Muscle of back (tissue), 11 donors: Measurements from ENCODE around the gene DNAJB6. TPM values are rescaled to one million over a fixed set of nuclear protein-coding genes. Genes with fewer than 3 reads are reported as not detected.
A peak's percentile ranks its signal among the peaks of the same experiment; 100 is the strongest.

ENCODE experiments used
- DNase-seq, 3 donors: peaks; one replicate each; pipeline versions ENCODE4 v3.0.0 to v3.0.0-alpha.2; 2013
- polyA plus RNA-seq, 10 donors: library from polyadenylated mRNA; unstranded; fragments of 120-200 nt; gene quantifications; one replicate each; pipeline ENCODE4 v1.2.1, GENCODE V29; 2013; ENCODE audit not compliant: insufficient read length in 10 of 10

Gene DNAJB6
- polyA plus RNA-seq, 10 donors: 109 to 147 (median 127) TPM

GRCh38 chr7:157426463-157427301 lies 89.9 kb downstream of the DNAJB6 start:
- DNase-seq: no peak

DNA sequence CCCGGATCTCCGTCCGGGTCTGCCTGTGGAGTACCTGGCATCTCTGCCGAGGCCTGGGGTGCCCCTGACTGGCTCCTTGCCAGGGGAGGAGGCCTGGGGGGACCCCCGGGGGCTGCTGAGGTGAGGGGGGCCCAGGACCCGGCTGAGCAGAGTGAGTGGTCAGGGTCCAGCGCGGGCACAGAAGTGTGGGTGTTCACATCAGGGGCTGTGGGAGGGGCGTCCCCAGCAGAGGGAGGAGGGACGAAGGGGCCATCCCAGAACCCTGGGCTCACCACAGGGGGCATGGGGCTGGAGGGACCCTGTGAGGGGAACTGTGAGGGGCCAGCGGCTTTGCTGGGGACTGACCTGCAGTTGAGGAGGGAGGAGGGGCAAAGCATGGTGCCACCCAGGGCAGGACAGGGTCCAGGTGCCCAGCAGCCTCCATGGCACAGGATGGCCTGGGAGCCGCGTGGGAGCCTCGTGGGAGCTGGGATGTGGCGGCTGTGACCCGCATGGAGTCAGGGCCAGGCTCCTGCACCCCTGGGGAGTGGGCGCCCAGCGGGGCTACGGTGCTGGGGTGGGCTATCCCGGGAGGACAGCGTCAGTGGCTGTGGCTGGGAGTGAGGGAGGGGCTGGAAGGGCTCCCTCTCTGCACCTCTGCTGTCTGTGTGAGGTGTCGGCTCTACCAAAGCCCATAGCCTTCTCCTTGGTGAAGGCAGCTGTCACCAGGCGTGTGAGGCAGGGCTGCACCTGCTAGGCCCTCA lies 91.2 kb downstream of the DNAJB6 start:
- DNase-seq: no peak

DNA sequence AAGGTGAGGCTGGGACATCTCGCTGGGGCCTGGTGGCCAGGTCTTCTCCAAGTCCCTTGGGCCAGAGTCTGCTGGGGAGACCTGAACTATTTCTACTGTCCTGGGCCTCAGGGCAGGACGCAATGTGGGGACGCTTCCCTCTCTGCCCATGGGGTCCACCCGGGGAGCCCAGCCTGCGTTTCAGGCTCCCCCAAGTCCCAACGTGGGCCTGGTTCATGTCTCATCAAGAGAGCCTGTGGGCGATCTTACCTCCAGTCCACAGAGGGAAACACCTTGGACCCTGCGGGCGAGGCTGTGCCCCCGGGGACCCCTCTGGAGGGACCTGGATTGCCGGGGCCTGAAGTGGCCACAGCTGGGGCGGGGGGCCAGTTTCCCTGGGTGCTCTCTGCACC lies 91.7 kb downstream of the DNAJB6 start:
- DNase-seq: no peak

DNA sequence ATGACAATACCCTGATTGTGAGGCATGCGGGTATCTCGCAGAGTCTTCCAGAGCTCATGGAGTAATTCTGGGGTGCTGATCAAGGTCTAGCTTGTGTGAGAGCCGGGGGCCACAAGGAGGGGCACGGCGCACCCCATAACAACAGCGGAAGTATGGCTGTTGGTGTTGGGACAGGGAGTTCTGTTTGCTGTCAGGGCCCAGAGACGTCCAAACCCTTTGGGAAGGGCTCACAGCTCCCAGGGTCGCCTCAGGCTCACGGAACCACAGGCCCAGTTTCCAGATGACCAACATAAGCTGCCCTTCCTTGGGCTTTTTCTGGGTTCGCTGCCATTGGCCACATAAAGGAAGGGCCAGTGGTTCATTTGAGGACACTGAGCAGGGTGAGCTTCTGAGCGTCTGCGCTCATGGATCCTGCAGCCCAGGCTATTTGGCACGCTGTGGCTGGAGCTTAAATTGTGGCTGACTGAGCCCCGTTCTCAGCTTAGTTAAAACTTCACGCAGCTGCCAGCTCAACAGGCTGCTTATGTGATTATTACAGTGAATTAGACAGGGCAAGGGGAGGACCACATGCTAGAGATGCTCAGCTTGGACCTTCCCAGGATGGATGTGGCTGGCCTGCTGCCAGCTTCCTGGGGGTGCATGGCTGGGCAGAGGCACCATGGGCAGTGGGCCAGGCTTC lies 92.3 kb downstream of the DNAJB6 start:
- DNase-seq: peak; percentile 20 to 49 (median 23)

DNA sequence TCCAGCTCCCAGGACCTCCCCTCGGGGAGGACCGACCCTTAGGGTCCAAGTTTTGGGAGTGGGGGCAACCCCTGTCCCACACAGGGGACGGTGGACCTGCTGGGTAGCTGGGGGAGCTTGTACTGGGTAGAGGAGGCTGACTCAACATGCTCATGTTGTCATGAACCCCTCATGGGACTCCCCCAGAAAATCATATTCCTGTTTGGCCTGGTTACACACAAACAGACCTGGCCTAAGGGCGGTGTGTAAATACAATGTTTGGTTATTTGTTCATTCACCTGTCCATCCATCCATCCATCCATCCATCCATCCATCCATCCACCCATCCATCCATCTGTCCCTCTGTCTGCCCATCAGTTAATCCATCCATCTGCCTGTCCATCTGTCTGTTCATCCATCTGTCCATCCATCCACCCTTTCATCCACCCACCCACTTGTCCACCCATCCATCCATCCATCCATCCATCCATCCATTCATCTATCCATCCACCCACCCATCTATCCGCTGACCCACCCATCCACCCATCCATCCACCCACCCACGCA lies 92.9 kb downstream of the DNAJB6 start:
- no peak for DNase-seq

DNA sequence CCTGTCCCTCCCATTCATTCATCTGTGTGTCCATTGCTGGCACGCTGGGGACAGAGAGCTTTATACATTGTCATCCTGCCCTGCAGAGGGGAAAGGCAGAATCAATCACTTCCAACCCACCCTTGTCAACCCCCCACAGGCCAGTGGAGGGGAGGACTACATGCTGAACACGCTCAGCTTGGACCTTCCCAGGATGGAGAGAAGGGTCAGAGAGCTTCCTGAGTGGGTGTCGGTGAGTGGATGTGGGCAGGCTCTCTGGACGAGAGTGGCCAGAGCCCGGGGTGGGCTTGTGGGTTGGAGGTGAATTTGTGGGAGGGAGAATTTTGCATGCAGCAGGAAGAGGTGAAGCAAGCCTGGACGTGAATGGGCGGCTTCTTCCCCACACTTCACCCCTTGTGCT lies 93.9 kb downstream of the DNAJB6 start:
- DNase-seq: no peak

DNA sequence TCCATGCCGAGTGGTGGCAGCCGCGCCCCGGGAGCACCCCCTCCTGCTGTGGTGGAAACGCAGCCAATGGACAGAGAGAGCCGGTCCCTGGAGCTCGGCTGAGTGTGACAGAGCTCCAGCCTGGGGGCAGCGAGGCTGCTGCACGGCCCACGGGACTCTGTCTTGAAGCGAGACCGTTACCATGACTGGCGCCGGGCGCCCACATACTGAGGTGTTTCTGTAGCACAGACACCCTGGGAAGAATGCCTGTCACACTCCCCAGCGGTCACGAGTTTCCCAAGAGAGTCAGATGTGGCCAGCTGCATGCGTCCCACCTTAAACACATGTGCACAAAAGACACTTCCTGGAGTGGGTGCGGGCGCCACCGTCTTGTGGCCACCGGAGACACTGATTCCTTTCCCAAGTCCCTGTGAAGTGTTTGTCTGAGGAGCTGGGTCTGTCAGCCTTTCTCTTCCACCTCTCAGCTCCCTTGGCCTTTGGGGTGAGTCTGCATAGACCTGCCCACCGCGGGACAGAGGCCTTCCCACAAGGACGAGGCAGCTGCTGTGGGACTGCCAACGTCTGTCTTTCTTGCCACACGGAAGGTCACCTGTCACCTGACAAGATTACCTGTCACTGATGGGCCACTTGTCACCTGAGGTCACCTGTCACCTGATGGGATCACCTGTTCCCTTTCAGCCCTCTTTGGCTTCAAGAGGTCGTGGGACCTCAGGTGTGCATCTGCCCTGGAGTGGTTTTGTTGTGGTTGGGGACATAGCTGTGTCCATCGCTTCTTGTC lies 94.6 kb downstream of the DNAJB6 start:
- DNase-seq: no peak

- DNase-seq: no peak
Observed at GRCh38 chr7:157431951-157432540, 95.2 kb downstream of the DNAJB6 start.

DNA sequence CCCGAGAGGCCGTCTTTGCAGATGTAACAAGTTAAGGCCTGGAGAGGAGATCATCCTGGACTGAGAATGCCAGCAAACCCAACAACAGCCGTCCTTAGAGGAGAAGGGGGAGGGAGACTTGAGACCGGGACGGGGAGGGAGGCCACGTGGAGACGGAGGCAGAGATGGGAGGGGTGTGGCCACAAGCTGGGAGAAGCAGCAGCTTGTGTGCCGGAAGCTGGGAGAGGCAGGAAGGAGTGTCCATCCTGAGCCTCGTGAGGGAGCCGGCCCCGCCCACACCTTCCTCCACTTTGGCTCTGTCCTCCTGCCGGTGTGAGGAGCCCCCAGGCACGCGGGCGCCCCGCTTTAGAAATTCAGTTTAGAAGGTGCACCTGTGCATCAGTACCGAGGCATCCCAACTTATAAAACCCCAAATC lies 95.7 kb downstream of the DNAJB6 start:
- DNase-seq: peak; percentile 21 to 52 (median 24)

DNA sequence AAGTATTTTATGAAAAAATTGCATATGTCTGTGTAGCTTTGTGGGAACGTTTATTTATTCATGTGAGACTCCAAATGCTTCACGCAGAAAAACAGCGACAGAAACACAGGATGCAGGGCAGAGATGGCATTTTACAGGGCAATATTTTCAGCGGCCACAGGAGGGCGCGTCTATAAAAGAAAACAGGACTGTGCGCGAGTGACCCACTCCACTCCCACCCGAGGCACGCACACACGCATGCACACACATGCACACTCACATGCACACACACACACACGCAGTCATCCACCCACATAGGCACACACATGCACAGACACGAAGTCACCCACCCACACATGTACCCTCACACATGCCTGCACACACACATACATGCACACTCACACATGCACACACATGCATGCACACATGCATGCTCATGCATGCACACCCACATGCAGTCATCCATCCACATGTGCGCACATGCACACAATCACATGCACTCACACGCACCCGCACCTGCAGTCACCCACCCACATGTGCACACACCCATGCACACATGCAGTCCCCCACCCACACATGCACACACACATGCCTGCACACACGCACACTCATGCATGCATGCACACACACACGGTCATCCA lies 96.3 kb downstream of the DNAJB6 start:
- peak; percentile 13 to 55 (median 22) for DNase-seq

GRCh38 chr7:157433628-157434027 lies 96.8 kb downstream of the DNAJB6 start:
- no peak for DNase-seq

DNA sequence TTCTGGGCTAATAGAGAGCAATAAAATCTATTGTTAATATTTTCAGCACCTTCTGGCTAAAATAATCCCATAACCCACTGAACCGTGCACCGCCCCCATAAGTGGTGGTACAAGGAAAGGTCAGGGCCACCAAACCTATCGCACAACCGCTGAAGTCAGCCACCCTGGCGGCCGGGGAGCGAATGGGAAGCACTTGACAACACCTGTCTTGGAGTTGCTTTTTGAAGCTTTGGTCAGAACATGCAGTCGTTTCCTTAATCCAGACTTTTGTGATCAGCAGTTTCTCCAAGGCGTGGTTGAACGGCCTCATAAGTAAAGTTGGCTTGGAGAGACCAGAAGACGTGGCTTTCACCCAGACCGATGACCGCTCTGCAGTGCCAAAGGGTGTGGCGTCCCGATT lies 97.4 kb downstream of the DNAJB6 start:
- no peak for DNase-seq

GRCh38 chr7:157434701-157435100 lies 97.9 kb downstream of the DNAJB6 start:
- no peak for DNase-seq

- DNase-seq: no peak
Observed at GRCh38 chr7:157436076-157436475, 99.3 kb downstream of the DNAJB6 start.

DNA sequence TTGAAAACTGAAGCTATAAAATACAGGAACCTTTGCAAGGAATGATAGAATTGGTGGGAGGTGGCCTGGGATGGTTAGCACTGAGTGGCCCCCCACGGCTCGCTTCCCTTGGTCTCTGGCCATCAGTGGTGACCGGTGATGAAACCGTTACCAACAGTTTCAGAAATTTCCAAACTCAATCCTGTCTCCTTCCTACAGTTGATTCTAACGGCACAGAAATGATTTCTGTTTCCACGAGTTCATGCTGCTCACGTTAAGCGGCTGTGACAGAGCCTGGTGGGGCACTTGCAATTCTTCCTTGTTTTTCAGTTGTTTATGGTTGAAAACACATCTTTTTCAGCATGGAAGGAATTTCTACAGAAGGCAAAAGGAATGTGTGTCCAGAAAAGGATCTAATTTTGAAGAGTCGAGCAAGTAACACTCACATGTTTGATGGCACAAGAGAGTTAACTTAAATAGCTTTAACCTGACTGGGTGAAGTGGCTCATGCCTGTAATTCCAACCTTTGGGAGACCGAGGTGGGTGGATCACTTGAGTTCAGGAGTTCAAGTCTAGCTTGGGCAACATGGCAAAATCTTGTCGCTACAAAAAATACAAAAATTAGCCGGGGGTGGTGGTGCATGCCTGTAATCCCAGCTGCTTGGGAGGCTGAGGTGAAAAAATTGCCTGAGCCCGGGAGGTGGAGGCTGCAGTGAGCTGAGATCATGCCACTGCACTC lies 100.1 kb downstream of the DNAJB6 start:
- no peak for DNase-seq

GRCh38 chr7:157437519-157438061 lies 100.8 kb downstream of the DNAJB6 start:
- no peak for DNase-seq

DNA sequence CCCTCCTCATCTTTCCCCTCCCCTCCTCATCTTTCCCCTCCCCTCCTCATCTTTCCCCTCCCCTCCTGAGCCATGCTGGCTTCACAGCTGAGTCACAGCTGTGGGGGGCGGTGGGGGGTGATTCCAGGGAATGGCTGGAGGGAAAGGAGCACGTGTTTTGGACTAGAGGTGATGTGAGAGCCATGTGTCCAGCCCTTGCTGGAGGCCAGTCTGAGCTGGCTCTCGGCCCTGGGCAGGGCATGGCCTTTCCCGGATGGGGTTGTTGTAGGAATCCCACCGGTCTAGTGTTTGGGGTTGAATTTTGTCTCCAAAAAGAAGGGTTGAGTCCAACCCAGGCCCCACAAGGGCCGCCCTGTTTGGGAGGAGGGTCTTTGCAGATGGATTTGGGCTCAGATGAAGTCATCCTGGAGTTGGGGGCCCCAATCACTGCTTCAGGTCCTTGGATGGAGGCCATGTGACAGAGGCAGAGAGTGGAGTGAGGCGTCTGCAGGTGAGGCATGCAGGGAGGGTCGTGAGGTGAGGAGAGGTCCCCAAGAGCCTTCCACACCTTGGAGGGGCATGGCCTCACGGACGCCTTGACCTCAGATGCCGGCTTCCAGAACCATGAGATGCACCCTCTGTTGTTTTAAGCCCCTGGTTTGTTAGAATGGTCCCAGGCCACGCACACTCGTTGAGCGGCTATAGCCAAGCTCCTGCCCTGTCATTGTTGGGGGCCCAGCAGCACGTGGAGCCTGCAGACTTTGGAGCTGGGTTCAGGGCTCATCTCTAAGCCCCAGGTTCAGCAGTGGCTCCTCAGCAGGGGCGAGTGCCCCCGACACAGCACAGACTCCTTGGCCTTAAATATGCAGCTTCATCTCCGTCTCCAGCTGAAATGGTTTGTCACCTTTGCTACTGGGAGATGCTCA lies 101.6 kb downstream of the DNAJB6 start:
- no peak for DNase-seq

- DNase-seq: no peak
Observed at GRCh38 chr7:157439149-157439548, 102.3 kb downstream of the DNAJB6 start.
